SK-N-SH treated with all-trans-retinoic acid at 6 μM for 48 hours (cell line): Measurements from ENCODE around the gene SDHB.

ENCODE experiments used
- CREB5 ChIP-seq: fragments of 250-450 bp; sonication (Bioruptor Pico); IDR thresholded peaks from 2 replicates; pipeline ENCODE4 v1.5.1; 2020; ENCODE audit warnings: low read depth, mild to moderate bottlenecking, moderate library complexity
- ISL1 ChIP-seq: fragments of 250-450 bp; sonication (Bioruptor Pico); IDR thresholded peaks from 2 replicates; pipeline ENCODE4 v2.1.2; 2022; ENCODE audit warnings: mild to moderate bottlenecking, moderate library complexity
- RARB ChIP-seq: fragments of 250-450 bp; sonication (Bioruptor Pico); IDR thresholded peaks from 2 replicates; pipeline ENCODE4 v1.8.0; 2021; ENCODE audit warnings: mild to moderate bottlenecking, moderate library complexity
- TCF4 ChIP-seq: fragments of 250-450 bp; sonication (Bioruptor Pico); IDR thresholded peaks from 2 replicates; pipeline ENCODE4 v1.8.0; 2021; ENCODE audit warnings: mild to moderate bottlenecking, moderate library complexity, borderline replicate concordance
- TOX ChIP-seq: fragments of 250-450 bp; sonication (Bioruptor Pico); IDR thresholded peaks from 2 replicates; pipeline ENCODE4 v1.8.0; 2021; ENCODE audit warnings: mild to moderate bottlenecking, moderate library complexity, borderline replicate concordance
- ZFP3 ChIP-seq: fragments of 250-450 bp; sonication (Bioruptor Pico); IDR thresholded peaks from 2 replicates; pipeline ENCODE4 v1.5.0; 2020; ENCODE audit warnings: mild to moderate bottlenecking, moderate library complexity
- ZFP30 ChIP-seq: fragments of 450-650 bp; formaldehyde crosslinking; IDR thresholded peaks from 2 replicates; pipeline ENCODE4 v1.5.0; 2022; ENCODE audit warnings: mild to moderate bottlenecking, moderate library complexity
- ZNF565 ChIP-seq: fragments of 450-650 bp; formaldehyde crosslinking; conservative IDR thresholded peaks from 2 replicates; pipeline ENCODE4 v1.5.0; 2020; ENCODE audit warnings: low read depth, mild to moderate bottlenecking, moderate library complexity
- ZNF70 ChIP-seq: fragments of 450-650 bp; formaldehyde crosslinking; IDR thresholded peaks from 2 replicates; pipeline ENCODE4 v1.5.0; 2020; ENCODE audit warnings: mild to moderate bottlenecking, moderate library complexity
- TF ChIP-seq, protein P1 (sequence below): fragments of 250-450 bp; sonication (Bioruptor Pico); IDR thresholded peaks from 2 replicates; pipeline ENCODE4 v1.8.0; 2020; ENCODE audit warnings: mild to moderate bottlenecking, moderate library complexity, borderline replicate concordance

DNA sequence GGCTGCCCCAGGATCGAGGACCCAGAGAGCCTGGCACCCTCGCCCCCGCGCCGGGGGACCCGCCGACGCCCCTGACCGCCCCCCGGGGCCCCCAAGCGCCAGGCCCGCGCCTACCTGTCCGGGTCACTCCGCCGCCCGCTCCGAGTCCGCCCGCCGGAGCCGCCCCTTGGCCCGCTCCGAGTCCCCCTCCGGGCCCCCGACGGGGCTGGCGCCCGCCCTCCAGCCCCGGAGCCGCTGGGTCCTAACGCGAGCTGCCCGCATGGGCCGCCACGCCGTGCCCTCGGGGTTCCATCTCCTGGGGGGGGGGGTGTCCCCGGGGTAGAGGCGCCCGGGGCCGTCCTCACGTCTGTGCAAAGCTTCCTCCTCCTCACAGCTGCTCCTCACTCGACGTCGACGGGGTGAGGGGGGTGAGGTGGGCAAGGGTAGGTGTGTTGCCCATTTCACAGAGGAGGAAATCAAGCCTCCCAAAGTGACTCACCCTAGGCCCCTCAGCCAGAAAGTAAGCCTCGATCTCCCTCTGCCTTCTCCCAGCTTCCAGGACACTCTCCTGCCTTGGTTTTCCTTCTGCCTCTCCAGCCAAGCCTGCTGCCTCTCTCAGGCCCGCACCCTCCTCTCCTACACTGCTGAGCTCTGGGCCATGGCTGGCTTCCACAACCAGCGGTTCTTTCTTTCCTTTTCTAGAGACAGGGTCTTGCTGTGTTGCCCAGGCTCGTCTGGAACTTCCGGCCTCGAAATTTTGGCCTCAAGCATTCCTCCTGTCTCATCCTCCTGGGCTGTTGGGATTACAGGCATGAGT, 73.2 kb downstream of the SDHB start, which contains the start of gene MFAP2:
- TF ChIP-seq RARB (CRISPR knock-in tag) (no peak), CREB5 (CRISPR knock-in tag) (no peak), ZFP3 (CRISPR knock-in tag) (no peak), ISL1 (CRISPR knock-in tag) (no peak), ZNF70 (CRISPR knock-in tag) (no peak), ZNF565 (CRISPR knock-in tag) (no peak), TOX (no peak), ZFP30 (no peak), TCF4 (no peak)
- TF ChIP-seq, protein P1, sequence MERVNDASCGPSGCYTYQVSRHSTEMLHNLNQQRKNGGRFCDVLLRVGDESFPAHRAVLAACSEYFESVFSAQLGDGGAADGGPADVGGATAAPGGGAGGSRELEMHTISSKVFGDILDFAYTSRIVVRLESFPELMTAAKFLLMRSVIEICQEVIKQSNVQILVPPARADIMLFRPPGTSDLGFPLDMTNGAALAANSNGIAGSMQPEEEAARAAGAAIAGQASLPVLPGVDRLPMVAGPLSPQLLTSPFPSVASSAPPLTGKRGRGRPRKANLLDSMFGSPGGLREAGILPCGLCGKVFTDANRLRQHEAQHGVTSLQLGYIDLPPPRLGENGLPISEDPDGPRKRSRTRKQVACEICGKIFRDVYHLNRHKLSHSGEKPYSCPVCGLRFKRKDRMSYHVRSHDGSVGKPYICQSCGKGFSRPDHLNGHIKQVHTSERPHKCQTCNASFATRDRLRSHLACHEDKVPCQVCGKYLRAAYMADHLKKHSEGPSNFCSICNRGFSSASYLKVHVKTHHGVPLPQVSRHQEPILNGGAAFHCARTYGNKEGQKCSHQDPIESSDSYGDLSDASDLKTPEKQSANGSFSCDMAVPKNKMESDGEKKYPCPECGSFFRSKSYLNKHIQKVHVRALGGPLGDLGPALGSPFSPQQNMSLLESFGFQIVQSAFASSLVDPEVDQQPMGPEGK (CRISPR knock-in tag): no peak
